ENCODE measurements around the gene FRAS1.
"Not testable (repeated sequence)": the region's sequence is repeated elsewhere in the genome, so short reads cannot be mapped to it uniquely, and the experiment has no call there.

FRAS1 gene

DNA sequence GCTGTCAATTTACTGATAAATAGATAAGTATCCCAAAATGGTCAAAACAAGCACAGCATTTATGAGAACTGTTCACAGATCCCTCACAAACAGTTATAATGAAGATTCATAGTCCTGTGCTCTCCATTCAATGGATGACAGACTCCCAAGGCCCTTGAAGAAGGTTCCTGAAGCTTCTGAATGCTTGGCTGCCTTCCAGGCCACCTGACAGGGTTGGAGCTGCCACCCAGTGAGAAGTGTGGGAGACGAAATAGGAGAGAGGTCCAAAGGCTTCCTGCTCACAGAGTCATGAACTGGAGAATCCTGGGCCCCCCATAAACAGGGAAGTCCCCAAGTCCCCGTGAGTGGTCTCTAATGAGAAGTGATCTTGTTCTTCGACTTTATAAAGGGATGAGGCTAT, 468.4 kb downstream of the FRAS1 start:
- no peak for DNase-seq

DNA sequence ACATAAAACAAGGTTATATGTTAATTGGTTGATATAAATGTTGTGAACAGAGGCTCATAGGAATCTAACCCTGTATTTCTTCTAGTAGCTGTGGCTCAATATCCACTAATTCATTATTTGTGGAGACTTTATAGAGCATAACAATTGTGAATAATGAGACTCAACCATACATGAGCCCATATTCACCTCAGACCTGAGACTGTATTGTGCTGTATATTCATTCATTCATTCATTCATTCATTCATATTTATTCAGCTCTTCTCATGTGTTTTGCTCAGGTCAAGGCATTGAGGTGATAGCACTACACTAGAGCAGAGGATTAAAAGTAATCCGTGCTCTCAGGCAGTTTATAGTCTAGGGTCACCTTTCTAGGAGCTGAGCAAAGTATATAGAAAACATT, 470.0 kb downstream of the FRAS1 start:
- DNase-seq: no peak

DNA sequence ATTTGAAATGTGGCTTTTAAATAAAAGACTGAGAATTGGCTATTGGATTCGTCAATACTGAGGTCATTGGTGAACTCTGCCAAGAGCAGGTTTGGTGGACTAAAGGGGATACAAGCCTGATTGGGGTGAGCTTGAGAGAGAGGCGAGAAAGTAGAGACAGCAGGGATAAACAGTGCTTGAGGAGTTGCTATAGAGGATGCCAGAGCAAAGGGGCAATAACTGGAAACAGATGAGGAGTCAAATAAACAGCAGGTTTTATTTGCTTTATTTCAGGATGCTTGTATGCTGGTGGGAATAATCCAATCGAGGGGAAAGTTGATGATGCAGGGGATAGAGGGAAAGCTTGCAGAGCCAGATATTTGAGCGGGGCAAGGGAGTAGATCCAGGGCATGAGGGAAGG, 470.4 kb downstream of the FRAS1 start:
- DNase-seq: no peak

DNA sequence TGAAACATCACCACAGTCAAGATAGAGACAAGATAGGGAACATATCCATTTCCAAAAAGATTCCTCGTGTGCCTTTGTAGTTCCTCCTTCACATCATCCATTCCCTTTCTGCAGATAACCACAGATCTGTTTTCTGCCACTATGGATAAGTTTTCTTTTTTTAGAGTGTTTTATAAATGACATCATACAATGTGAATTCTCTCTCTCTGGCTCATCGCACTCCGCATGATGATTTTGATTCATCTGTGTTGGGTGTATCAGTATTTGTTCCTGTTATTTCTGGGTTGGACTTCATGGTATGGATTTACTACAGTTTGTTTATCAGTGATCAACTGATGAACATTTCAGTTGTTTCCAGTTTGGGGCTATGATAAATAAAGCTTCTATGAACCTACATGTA, 471.2 kb downstream of the FRAS1 start:
- DNase-seq: no peak

DNA sequence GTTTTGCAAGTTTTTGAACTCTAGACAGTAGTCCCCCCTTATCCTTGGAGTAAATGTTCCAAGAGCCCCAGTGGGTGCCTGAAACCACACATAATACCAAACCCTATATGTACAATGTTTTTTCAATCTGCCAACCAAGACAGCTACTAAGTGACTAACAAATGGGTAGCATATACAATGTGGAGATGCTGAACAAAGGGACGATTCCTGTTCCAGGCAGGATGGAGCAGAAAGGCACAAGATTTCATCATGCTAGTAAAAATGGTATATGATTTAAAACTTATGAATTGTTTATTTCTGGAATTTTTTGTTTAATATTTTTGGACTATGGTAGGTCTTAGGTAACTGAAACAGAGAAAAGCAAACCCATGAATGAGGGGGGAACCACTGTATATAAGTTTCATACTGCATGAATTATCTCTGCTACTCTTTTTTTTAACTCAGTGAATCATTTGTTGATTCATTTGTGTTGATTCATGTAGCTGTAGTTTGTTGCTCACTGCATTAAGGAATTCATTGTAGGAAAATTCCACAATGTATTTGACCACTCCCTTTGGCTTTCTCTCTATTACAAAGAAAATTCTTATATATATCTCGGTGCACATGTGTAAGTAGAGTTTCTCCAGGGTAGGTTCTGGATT, 472.6 kb downstream of the FRAS1 start:
- DNase-seq: no peak

DNA sequence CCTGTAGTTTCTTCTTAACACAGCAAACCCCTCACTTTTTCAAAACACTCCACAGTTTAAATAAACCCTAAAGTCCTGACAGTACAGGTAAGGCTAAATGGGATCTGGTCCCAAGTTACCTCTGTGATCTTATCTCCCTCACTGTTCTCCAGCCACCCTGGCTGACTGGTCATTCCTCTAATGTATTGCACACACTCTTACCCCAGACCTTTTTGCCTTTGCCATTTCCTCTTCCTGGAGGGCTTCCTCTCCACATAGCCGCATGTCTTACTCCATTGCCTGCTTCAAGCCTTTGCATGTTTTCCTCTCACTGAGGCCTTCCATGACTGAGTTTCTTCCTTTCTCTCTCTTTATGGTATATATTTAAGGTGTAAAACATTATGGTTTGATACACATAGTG, 474.9 kb downstream of the FRAS1 start:
- DNase-seq: no peak

DNA sequence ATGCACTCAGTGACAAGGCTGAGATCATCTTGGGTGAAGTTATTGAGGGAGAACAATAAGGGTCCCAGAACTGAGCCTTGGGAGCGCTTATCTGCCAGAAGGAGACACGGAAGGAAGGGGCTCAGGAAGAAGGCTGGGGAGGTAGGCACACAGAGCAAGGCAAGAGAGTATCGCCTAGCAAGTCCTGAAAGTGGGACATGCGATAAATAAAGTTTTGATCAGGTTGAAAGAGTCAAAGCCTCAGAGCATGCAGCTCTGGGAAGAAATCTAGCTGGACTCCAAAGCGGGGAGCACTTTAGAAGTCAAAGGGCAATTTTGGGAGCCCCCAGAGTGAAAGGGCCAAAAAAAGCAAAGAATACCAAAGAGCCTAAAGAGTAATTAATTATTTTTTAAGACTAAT, 476.7 kb downstream of the FRAS1 start:
- DNase-seq: no peak

DNA sequence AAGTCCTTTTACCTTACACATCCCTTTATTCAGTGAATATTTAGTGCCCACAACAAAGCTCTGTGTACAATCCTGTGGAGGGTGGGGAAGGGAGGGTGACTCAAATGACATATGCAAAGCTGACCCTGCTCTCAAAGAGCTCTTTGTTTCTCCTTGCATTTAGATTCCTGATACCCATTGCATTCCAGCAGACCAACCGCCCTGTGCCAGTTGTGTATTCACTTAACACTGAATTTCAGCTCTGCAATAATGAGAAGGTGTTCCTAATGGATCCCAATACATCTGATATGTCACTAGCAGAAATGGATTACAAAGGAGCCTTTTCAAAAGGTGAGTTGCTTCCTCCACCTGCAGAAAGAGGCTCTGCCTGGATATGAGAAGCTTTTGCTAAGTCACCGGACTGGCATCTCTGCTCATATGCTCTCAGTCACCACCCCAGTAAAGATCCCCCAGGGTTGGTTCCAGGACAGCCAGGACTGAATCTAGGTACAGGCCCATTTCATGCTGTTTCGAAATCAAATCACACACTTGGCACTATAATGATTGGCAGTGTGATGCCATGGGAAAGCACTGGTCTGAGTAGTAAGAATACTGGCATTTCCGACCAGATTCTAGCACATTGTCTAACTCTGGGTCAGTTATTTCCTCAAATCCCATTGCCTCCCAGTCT, 477.3 kb downstream of the FRAS1 start:
- DNase-seq: no peak

DNA sequence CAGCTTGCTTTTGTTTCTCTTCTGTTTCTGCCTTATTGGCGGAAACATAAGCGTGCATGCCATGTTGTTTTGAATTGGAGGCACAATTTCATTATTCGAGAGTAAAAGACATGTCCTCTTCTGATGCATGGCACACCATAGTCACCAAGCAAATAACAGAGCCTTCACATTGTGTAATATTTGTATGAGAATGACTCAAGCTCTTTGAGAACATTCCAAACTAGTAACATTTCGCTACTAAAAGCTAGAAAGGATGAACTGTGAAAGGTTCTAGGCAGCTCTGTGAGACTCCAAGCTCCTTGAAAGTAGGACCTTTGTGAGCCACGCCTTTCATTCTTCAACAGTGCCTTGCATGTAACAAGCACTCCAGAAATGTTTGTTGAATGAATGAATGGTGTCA, 485.2 kb downstream of the FRAS1 start:
- DNase-seq: no peak

DNA sequence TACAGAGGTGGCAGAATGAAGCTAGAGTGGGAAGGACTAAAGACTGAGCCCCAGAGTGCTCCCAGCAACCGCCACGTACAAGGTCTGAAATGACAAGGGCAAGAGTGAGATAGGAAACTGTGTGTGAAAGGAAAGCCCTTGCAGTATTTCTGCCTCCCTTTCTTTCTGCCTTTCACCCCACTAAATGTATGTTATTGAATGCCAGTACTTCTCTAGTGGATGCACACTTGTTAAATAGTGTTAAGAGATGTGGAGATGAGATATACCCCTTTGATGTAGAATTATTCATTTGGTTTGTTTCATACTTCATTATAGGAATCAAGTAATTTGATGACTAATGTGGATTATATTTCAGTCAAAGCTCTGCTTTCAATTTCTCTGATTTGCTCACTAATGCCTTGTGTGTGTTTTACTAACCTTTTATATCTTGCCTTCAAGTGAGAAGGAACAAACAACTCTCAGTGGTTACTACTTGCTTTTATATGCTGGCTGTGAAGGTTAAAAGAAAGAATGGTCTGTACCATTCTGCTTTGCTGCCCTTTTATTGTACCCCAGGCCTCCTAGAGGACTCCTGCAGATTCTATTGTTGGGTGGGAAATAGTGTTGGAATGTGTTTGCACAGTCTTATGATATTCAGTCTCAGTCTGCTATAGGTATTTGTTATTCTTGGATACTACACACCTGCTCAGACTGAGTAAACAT, 486.5 kb downstream of the FRAS1 start:
- DNase-seq: no peak

DNA sequence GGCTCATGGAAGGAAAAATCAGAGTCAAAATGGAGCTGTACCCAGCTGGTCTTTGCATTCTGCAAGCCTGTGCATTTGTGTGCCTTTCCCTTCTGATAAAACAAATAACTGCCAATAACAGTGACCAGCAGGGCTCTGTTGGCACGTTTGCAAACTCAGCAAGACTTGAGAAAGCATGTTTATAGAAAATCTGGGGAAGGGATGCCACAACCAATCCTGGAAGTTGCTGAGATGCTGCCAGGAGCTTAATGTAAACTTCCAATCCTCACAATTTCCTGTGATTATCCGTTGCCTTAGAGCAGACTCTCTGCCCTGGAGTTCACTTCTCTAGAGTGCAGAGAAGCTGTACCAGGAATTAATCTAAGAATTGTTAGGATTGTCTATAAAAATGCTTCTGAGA, 487.6 kb downstream of the FRAS1 start:
- DNase-seq: no peak

DNA sequence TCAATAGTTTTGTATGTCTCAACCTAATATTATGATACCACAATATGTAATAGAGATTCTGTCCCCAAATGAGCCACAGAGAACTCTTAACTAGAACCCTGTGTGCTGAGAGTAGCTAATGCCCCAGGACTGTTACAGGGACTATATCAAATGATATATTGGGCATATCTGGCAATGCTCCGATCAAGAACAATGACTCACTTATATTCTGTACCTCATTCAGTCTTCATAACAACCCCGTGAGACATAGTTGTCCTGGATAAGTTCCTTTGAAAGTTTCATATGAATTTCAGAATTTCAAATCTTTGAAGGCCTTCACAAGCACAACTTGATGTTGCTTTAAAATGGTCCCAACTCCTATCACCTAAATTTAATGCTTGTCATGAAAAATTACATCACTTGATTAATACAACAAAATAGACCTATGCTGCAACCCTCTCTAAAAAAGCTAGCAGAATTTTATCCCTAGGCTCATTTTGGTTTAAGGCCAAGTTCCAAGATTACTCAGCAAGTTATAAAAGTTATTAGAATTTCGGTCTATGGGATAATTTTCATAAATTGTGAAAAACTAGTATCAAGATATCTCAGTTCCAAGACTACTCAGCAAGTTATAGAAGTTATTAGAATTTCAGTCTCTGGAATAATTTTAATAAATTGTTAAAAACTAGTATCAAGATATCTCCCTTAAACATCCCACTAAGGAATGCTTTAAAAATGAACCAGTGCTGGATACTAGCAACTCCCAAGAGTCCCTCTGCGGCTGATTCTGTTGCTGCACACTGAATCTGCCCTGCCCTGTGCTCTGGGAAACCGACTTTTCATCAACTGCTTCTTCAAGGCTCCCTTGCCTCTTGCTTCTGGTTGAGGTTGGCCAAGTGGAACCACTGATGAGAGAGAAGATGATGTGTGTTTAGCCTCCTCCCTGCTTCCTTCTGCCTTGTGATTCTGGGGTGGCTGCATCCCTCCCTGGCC, 488.4 kb downstream of the FRAS1 start:
- DNase-seq: no peak

DNA sequence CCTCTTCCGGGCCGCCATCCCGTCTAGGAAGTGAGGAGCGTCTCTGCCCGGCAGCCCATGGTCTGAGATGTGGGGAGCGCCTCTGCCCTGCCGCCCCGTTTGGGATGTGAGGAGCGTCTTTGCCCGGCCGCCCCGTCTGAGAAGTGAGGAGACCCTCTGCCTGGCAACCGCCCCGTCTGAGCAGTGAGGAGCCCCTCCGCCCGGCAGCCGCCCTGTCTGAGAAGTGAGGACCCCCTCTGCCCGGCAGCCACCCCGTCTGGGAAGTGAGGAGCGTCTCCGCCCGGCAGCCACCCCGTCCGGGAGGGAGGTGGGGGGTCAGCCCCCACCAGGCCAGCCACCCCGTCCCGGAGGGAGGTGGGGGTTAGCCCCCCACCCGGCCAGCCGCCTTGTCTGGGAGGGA, 490.8 kb downstream of the FRAS1 start:
- DNase-seq: not testable (repeated sequence)

DNA sequence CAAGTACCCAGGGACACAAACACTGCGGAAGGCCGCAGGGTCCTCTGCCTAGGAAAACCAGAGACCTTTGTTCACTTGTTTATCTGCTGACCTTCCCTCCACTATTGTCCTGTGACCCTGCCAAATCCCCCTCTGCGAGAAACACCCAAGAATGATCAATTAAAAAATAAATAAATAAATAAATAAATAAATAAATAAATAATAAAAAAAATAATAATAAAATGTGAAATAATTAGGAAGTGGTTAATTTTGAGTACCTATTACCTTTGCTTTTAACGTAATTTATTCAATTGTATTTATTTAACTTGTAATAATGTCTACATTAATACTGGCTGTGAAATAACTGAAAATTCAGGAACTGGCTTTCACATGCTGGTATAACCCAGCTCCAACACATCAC, 491.8 kb downstream of the FRAS1 start:
- not testable (repeated sequence) for DNase-seq

DNA sequence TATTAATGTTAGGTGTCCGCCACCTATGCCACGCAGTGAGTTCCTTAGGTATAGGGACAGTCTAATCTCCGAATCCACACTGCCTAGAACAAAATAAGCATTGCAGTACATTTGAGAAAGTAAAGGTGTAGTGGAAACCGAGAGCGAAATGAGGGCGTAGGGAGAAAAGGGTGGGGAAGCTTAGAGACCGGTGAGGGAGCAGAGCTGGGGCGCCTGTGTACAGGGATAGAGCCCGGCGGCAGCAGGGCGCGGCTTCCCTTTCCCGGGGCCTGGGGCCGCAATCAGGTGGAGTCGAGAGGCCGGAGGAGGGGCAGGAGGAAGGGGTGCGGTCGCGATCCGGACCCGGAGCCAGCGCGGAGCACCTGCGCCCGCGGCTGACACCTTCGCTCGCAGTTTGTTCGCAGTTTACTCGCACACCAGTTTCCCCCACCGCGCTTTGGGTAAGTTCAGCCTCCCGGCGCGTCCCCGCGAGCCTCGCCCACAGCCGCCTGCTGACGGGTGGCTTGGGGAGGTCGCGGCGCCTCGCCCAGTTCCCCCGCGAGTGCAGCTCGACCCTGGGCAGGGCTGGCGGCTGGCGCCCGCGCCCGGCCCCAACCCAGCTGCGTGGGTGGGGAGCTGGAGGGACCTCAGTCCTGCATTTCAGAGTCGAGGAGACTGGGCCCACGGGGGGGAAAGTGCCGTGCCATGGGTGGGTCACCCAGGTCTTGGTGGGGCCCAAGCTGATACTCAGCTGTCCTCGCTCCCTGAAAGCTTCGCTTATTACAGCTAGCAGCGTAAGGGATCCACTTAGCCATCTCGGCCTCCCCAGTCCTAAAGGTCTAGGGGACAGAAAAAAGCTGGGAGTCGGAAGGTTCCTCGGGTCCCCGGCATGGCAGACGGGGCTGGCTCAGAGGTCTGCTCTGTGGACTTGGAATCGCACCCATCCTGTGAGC, 494.6 kb downstream of the FRAS1 start, which contains the start of gene ANXA3:
Gene ANXA3, plus strand, starts transcription at position 351 of the 932 bp plus-strand sequence. CDS start 2,704 bp downstream, outside the sequence.
- DNase-seq: peak in 1 of 2 experiments; percentile 3

DNA sequence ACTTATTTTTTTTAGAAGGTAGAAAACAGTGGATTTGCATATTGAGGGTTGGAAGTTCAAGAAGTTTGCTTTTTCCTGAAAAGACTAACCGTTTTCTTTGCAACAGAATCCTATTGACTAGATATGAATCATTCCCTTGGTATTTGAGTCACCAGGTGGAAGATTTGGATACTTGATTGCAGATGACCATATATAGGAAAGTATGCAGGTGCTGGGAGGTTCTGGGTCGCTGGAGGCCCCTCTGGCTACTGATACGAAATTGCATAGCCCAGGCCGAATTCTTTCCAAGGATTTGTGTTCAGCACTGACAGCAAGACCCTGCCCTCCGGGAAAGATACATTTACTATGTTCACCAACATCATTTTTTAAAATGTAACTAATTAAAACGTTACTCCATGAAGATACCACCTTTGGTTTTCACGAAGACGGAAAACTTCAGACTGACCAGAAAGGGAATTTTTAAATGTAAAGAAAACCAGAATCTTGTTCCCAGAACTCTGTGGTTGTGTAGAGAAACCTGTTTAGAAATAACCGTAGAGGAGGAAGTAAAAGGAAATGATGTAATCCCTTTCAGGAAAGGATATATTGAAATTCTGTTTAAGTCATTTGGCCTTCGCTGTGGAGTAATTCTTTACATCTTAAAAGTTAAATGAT, 495.4 kb downstream of the FRAS1 start:
- no peak for DNase-seq

DNA sequence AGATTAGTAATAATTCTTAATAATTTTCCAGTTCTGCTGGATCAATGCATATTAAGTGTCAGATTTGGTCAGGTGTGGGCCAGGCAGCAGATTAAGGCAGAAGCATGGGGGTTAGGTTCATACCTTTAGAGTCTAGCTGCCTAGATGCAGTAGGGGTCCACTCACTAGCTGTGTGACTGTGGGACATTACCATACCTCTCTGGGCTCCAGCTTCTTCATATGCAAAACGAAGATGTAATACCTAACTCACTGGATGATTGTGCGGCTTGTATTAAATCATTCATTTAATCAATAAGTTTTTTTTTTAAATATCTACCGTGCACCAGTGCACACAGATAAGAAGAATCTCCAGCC, 495.9 kb downstream of the FRAS1 start:
- DNase-seq: no peak

DNA sequence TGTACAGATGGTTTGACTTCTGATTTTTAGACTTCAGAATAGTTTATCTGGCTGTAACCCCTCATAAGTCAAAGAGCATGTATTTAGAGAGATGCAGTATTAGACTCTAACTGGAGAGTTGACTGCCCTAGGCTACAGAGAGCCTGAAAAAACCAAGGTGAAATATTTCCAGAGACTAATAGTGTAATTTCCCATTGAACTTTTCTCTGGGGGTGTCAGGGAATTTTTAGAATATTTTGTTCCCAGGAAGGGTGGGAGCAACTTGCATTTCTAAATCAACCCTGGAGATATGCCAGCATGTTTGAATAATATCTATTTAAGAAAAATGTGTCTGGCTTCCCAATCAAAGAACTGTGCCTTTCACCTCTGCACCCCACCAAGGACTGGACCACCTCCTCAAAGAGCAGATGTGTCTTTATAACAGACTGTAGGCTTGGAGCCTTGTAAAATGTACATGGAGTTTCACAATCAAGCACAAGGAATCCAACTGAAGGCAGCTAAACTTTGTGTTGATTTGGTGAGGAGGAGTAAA, 496.5 kb downstream of the FRAS1 start:
- no peak for DNase-seq

DNA sequence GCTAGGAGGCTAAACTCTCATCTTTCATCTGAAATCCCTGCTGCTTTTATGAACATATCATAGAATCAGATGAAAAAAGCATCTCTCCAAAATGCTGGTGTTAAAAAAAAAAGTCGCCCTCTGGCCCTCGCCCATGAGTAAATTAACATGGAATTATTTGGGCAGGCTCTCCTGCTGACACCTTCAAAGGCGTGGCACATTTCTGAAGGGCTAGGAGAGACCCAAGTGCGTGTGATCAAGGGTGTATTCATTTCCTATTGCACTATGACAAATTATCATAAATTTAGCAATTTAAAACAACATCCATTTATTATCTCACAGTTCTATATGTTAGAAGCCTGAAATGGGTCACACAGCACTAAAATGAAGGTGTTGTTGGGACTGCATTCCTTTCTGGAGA, 499.5 kb downstream of the FRAS1 start:
- no peak for DNase-seq

DNA sequence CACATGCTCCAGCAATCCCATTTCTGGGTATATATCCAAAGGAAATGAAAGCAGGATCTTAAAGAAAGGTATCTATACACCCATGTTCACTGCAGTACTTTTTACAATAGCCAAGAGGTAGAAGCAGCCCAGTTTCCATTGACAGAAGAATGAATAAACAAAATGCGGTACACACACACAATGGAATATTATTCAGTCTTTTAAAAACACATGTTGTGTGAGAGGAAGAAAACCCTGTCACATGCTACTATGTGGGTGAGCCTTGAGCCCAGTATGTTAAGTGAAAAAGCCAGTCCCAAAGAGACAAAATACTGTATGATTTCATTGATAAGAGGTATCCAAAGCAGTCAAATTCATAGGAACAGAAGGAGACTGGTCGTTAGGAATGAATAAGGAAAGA, 500.7 kb downstream of the FRAS1 start:
- DNase-seq: no peak

DNA sequence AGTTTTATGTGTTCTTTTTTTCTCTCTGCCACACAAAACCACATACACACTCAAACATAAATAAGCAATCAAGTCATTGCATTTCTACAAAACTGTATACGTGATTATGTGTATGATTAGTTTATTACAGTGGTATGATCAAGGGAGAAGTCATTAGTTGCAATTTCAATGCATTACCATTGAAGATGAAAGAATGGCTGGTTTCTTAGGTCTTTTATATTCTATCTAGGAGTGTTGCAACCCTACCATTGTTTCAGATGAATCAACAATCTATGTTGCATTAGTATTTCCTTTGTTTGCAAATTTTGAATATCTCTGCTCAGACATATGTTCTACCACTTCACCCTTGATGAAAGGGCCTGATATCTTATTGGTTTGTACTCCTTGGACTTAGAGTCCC, 501.3 kb downstream of the FRAS1 start:
- no peak for DNase-seq

Measured in SHP77 (cell line).